ENCODE measurements around the gene PFKFB1.

GRCh38 chrX:54928876-54929275, 65.1 kb downstream of the PFKFB1 start:
- TF ChIP-seq RXRA (CRISPR knock-in tag; IDR thresholded peaks at IDR 0.05) (no peak), ZNF24 (IDR thresholded peaks at IDR 0.05) (no peak), ZNF747 (CRISPR knock-in tag; IDR thresholded peaks at IDR 0.05; ENCODE audit: borderline replicate concordance) (no peak), PBX3 (CRISPR knock-in tag; IDR thresholded peaks at IDR 0.05; ENCODE audit: borderline replicate concordance) (no peak), ETV6 (CRISPR knock-in tag; conservative IDR thresholded peaks at IDR 0.05) (no peak), SMAD3 (CRISPR knock-in tag; IDR thresholded peaks at IDR 0.05) (no peak), SMC3 (IDR thresholded peaks at IDR 0.05; ENCODE audit: low read length) (no peak), RAD51 (IDR thresholded peaks at IDR 0.05; ENCODE audit: borderline replicate concordance) (no peak), AGO1 (IDR thresholded peaks at IDR 0.05; ENCODE audit: low read depth, low read length, poor library complexity, severe bottlenecking) (no peak)

Measured in HepG2 (cell line).